Gastroesophageal sphincter (tissue), 3 donors: Measurements from ENCODE around the gene DGKG.

Source experiments
- CTCF ChIP-seq, 4 experiments: fragments of 200-600 bp in 2 of 4; fragments of 450-650 bp in 2 of 4; sonication (generic) in 1 of 4; IDR thresholded peaks; one replicate each; pipeline ENCODE4 v1.5.1; 2017 to 2019; ENCODE audit warnings: antibody characterized with exemption in 4 of 4, mild to moderate bottlenecking in 2 of 4, moderate library complexity in 2 of 4
- EP300 ChIP-seq: sonication (generic); formaldehyde crosslinking; IDR thresholded peaks from one replicate; pipeline ENCODE4 v1.6.1; 2017; ENCODE audit warnings: antibody characterized with exemption, mild to moderate bottlenecking
- POLR2A ChIP-seq, 2 donors: fragments of 450-650 bp; IDR thresholded peaks; one replicate each; pipeline ENCODE4 v1.6.1; 2017; ENCODE audit warnings: antibody characterized with exemption in 2 of 2, mild to moderate bottlenecking in 2 of 2, moderate library complexity in 1 of 2
- POLR2AphosphoS5 ChIP-seq: sonication (generic); formaldehyde crosslinking; IDR thresholded peaks from one replicate; pipeline ENCODE4 v1.6.1; 2017; ENCODE audit warnings: antibody characterized with exemption

GRCh38 chr3:186185194-186185787 lies 176.7 kb downstream of the DGKG start:
- TF ChIP-seq CTCF (IDR thresholded peaks at IDR 0.05) (no peak), POLR2AphosphoS5 (no peak), POLR2A (IDR thresholded peaks at IDR 0.05) (no peak), EP300 (no peak)
